Hindlimb muscle (tissue), 1 donor: Measurements from ENCODE around the gene CLIP2. TPM values are rescaled to one million over a fixed set of nuclear protein-coding genes. Genes with fewer than 3 reads are reported as not detected.
"Not testable (repeated sequence)": the region's sequence is repeated elsewhere in the genome, so short reads cannot be mapped to it uniquely, and the experiment has no call there.

ENCODE experiments used
- DNase-seq: peaks from one replicate; pipeline ENCODE4 v3.0.0-alpha.2; 2013
- polyA plus RNA-seq: library from polyadenylated mRNA; unstranded; fragments of 120-200 nt; gene quantifications from one replicate; pipeline ENCODE4 v1.2.1, GENCODE V29; 2013; ENCODE audit not compliant: insufficient read length

The CLIP2 gene
- polyA plus RNA-seq, 1 donor, result 22.3 TPM

DNA sequence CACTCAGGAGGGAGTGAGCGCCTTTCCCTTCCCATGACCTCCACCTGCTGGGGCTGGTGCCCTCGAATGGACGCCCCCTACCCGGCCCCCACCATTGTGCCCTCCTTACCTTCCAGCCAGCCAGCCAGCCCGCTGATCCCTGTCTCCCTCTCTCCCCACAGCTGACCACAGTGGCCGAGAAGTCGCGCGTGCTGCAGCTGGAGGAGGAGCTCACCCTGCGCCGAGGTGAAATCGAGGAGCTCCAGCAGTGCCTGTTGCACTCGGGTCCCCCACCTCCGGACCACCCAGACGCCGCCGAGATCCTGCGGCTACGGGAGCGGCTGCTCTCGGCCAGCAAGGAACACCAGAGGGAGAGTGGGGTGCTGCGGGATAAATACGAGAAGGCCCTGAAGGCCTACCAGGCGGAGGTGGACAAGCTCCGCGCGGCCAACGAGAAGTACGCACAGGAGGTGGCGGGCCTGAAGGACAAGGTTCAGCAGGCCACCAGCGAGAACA lies 86.6 kb downstream of the CLIP2 start:
- no peak for DNase-seq

DNA sequence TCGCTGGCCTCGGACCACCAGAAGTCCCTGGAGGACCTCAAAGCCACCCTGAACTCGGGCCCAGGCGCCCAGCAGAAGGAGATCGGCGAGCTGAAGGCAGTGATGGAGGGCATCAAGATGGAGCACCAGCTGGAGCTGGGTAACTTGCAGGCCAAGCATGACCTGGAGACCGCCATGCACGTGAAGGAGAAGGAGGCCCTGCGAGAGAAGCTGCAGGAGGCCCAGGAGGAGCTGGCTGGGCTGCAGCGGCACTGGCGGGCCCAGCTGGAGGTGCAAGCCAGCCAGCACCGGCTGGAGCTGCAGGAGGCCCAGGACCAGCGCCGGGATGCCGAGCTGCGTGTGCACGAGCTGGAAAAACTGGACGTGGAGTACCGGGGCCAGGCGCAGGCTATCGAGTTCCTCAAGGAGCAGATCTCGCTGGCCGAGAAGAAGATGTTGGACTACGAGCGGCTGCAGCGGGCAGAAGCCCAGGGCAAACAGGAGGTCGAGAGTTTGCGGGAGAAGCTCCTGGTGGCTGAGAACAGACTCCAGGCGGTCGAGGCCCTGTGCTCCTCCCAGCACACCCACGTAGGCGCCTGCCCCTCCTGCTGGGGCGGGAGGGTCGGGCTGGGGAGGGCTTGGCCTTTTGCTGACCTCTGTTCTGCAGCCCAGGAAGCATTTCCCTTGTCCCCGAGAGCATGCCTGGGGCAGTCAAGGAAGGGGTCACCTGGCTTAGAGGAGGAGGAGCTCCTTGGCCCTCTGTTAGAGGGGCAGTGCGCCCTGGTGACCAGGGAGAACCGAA lies 87.2 kb downstream of the CLIP2 start:
- DNase-seq, result no peak

- DNase-seq, result no peak
Observed at GRCh38 chr7:74379938-74380337, 90.7 kb downstream of the CLIP2 start.

GRCh38 chr7:74380720-74381119 lies 91.5 kb downstream of the CLIP2 start:
- DNase-seq, result no peak

DNA sequence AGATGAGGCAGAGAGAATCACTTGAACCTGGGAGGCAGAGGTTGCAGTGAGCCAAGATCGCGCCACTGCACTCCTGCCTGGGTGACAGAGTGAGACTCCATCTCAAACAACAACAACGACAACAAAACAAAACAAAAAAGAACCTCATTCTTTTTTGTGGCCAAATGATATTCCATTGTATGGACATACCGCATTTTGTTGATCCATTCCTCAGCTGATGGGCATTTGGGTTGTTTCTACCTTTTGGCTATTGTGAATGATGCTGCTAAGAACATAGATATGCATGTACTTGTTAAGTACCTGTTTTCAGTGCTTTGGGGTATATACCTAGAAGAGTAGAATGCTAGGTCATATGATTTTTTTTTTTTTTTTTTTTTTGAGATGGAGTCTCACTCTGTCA lies 94.9 kb downstream of the CLIP2 start:
- not testable (repeated sequence) for DNase-seq

DNA sequence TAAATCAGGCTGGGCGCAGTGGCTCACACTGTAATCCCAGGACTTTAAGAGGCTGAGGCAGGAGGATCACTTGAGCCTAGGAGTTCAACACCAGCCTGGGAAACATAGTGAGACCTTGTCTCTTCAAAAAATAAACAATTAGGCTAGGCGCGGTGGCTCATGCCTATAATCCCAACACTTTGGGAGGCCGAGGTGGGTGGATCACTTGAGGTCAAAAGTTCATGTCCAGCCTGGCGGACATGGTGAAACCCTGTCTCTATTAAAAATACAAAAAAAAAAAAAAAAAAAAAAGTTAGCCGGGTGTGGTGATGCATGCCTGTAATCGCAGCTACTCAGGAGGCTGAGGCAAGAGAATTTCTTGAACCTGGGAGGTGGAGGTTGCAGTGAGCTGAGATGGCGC lies 95.6 kb downstream of the CLIP2 start:
- not testable (repeated sequence) for DNase-seq

- DNase-seq, result no peak
Observed at GRCh38 chr7:74387606-74388005, 98.4 kb downstream of the CLIP2 start.

DNA sequence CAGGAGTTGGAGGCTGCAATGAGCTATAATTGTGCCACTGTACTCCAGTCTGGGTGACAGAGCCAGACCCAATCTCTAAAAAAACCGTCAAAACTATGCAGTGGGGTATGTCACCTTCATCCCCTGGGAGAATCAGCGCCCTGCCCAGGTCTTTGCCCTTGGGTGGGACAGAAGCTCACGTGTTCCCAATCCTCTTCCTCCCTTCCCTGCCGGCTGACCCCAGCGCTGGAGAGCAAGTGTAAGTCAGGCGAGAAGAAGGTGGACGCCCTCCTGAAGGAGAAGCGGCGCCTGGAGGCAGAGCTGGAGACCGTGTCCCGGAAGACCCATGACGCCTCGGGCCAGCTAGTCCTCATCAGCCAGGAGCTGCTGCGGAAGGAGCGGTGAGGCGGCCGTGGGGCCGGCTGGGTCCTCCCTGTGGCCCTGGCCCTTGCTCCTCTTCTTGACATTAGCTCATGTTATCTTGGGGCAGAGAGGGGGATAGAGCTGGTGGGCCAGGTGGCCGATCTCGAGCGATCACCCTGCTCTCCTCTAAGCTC lies 99.7 kb downstream of the CLIP2 start:
- no peak for DNase-seq

DNA sequence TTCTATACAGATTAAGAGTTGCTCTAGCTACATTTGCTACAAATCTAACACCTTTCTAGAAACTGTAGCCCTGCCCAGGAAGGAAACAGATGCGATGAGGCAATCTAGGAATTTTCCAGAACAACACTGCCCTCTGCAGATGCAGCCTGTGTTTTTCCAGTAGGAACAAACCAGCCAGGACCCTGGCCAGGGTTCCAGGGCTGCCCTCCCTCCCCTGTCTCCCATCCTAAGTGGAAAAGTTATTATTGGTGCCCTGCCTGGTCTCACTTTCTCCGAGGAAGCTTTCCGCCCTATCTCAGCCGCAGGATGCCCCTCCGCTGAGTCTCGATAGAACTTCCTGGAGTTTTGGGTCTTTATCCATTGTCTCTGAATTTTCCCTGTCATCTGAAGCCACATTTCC lies 104.5 kb downstream of the CLIP2 start:
- peak; percentile 48 for DNase-seq

- peak; percentile 69 for DNase-seq
Observed at GRCh38 chr7:74394601-74395000, 105.4 kb downstream of the CLIP2 start.

DNA sequence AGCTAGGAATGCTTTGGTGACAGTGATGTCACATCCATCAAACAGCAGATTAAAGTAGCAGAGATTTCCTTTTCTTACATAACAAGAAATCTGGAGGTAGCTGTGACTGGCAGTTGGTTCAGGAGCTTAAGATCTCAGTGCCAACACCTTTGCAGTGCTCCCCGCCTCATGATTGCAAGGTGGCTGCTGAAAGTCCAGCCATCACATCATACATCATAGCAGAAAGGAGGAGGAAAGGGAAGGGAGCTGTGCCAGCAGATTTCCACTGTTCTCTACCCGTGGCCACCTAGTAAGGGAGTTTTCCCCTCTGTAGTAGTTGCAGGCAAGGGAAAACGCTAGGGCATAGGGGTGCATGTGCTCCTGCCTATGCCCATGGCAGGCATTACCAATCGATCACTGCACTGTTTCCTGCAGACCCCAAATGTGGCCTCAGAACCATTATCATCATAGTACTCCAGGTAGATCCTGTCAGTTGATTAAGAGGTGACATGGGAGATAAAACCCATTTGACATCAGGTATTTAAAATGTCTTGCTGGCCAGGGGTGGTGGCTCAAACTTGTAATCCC lies 106.6 kb downstream of the CLIP2 start:
- DNase-seq, result no peak

DNA sequence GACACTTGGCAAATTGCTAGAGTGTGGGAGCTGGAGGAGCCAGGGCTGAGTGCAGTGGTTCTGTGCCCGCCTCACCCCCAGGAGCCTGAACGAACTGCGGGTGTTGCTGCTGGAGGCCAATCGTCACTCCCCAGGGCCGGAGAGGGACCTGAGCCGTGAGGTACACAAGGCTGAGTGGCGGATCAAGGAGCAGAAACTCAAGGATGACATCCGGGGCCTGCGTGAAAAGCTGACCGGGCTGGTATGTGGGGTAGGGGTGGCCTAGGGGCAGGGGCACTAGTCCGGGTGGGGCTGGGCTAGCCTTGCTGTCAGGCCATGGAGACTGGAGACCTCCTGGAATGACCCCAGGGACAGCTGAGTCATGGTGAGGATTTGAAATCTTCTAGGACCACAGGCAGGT lies 107.8 kb downstream of the CLIP2 start:
- DNase-seq, result no peak

DNA sequence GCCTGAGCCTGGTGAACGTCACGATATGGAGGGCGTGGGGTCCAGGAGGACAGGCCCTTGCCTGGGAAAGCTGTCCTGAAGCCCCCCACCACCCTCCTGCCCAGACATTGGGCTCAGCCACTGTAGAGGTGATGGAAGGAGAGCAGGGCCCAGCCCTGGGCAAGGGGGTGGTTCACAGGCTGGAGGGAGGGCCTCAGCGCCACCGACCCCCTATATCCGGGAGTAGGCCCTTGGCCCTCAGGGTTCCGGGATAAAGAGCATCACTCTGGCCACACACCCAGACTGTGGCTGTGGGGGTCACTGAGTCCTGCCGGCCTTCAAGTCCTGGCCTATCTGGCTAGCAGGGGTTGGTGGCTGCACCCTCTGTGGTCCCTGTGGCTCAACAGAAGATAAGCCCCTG lies 109.2 kb downstream of the CLIP2 start:
- no peak for DNase-seq

GRCh38 chr7:74399006-74399405 lies 109.8 kb downstream of the CLIP2 start:
- DNase-seq, result no peak

- no peak for DNase-seq
Observed at GRCh38 chr7:74400420-74401136, 111.4 kb downstream of the CLIP2 start.

DNA sequence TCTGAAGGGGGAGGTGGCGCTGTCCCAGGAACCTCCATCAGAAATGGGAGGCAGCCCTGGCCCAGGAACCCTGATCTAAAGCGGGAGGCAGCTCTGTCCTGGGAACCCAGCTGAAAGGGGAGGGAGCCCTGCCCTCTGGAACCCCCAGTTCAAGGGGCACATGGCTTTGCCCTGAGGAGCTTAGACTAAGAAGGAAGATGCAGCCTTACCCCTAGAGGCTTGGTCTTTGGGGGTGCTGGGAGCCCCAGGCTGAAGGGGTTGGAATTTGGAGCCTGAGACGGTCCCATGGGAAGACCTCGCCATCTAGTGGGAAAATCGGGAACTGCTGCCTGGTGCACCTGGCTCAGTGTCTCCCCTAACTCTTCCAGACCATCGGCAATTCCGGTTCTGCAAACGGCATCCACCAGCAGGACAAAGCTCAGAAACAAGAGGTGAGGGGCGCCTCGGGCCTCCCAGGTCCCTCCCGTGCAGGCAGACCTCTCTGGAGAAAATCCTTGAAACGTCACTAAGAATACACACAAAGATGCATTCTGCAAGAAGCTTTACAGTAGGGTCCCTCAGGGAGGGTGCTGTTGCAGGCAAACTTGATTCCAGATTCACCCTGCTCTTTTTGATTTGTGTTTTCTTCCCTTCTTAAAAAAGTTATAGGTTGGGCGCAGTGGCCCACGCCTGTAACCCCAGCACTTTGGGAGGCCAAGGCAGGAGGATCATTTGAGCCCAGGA lies 112.1 kb downstream of the CLIP2 start:
- DNase-seq, result peak; percentile 63

DNA sequence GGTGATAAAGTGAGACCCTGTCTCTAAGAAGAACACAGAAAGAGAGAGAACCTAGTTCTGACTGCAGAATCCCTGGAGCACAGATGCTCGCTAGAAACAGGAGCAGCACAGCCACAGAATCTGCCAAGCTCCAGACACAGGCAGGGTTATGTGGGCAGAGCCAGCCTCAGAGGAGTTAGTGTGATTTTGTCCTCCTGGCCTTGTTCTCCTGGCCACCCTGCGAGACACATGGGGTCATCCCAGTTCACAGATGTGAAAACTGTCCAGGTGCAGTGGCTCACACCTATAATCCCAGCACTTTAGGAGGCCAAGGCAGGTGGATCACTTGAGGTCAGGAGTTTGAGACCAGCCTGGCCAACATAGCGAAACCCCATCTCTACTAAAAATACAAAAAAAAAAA lies 113.5 kb downstream of the CLIP2 start:
- not testable (repeated sequence) for DNase-seq

- DNase-seq, result no peak
Observed at GRCh38 chr7:74403521-74404387, 114.5 kb downstream of the CLIP2 start.

DNA sequence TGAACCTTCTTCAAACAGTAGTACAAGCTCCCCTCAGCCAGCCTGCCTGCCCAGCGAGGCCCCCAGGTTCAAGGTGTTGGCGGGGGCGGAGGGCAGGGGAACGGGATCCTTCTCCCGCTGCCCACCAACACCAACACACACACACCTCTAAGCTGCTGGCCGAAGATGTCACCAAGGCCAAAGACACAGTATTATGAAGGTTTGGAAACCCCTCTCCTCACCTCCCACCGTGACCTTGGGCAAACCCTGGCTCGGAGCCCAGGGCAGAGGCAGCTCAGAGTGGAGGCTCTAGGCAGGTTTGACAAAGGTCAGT lies 115.1 kb downstream of the CLIP2 start:
- DNase-seq, result no peak

GRCh38 chr7:74404741-74405140 lies 115.5 kb downstream of the CLIP2 start:
- DNase-seq, result no peak

DNA sequence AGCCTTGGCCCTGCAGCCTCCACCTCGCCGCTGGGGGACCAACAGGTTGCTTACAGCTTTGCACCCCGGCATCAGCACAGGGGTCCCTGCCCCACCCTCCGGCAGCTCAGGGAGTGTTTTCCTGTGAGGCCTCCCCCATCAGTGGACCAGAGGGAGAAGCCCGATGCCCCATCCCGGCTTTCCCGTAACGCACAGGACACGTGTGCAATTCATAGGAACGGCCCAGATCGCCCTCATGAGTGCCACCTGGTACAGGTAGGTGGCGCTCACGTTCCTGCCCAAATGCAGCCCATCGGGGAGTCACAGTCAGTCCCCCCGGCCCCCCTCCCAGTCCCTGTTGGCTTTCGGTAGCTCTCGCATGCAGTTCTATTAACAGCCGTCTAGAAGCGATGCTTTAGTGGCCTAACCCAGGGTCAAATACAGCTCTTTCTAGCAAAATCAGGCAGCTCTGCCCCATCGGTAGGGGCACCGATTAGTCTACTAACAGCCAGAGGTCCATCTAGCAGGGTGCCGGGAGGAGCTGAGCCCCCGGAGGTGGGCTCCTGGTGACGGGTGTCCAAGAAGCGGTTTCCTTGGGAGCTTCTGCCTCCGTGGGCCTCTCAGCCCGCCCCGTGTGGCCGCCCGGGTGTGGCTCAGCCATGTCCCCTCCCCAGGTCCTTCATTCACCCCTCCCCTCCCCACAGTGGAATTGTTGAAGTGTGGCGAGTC lies 116.1 kb downstream of the CLIP2 start:
- no peak for DNase-seq
